Panc1 (cell line): ENCODE results near the gene OTOGL.

ENCODE experiments used
- POLR2AphosphoS5 ChIP-seq: IDR thresholded peaks from 2 replicates; pipeline ENCODE4 v1.6.1; 2012; ENCODE audit warnings: mild to moderate bottlenecking, low read depth, low read length, moderate library complexity
- TCF7L2 ChIP-seq: IDR thresholded peaks from 2 replicates; pipeline ENCODE4 v1.6.1; 2011; ENCODE audit warnings: mild to moderate bottlenecking, low read depth, low read length, inconsistent platforms
- TF ChIP-seq, protein P1 (sequence below): fragments of 450-650 bp; IDR thresholded peaks from 2 replicates; pipeline ENCODE4 v1.5.1; 2017; ENCODE audit warnings: mild to moderate bottlenecking
- TF ChIP-seq, protein P2 (sequence below), 2 experiments: IDR thresholded peaks; 2 replicates each; pipeline ENCODE4 v1.6.1; 2011 to 2012; ENCODE audit warnings: low read depth in 2 of 2, control low read depth in 1 of 2, low read length in 1 of 2, mild to moderate bottlenecking in 1 of 2, moderate library complexity in 1 of 2; ENCODE audit not compliant: insufficient read depth in 1 of 2

DNA sequence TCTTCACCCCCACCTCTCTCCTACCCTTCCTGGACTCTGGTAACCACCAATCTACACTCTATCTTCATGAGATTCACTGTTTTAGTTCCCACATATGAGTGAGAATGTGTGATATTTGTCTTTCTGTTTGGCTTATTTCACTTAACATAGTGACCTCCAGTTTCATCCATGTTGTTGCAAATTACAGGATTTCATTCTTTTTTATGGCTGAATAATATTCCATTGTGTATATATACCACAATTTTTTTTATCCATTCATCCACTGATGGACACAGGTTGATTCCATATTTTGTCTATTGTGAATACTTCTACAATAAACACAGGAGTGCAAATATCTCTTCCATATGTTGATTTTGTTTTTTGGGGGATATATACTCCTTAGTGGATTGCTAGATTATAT lies 140.5 kb downstream of the OTOGL start:
- TF ChIP-seq, protein P1, sequence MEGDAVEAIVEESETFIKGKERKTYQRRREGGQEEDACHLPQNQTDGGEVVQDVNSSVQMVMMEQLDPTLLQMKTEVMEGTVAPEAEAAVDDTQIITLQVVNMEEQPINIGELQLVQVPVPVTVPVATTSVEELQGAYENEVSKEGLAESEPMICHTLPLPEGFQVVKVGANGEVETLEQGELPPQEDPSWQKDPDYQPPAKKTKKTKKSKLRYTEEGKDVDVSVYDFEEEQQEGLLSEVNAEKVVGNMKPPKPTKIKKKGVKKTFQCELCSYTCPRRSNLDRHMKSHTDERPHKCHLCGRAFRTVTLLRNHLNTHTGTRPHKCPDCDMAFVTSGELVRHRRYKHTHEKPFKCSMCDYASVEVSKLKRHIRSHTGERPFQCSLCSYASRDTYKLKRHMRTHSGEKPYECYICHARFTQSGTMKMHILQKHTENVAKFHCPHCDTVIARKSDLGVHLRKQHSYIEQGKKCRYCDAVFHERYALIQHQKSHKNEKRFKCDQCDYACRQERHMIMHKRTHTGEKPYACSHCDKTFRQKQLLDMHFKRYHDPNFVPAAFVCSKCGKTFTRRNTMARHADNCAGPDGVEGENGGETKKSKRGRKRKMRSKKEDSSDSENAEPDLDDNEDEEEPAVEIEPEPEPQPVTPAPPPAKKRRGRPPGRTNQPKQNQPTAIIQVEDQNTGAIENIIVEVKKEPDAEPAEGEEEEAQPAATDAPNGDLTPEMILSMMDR: no peak
- TF ChIP-seq POLR2AphosphoS5 (no peak), TCF7L2 (no peak)
- TF ChIP-seq, protein P2, sequence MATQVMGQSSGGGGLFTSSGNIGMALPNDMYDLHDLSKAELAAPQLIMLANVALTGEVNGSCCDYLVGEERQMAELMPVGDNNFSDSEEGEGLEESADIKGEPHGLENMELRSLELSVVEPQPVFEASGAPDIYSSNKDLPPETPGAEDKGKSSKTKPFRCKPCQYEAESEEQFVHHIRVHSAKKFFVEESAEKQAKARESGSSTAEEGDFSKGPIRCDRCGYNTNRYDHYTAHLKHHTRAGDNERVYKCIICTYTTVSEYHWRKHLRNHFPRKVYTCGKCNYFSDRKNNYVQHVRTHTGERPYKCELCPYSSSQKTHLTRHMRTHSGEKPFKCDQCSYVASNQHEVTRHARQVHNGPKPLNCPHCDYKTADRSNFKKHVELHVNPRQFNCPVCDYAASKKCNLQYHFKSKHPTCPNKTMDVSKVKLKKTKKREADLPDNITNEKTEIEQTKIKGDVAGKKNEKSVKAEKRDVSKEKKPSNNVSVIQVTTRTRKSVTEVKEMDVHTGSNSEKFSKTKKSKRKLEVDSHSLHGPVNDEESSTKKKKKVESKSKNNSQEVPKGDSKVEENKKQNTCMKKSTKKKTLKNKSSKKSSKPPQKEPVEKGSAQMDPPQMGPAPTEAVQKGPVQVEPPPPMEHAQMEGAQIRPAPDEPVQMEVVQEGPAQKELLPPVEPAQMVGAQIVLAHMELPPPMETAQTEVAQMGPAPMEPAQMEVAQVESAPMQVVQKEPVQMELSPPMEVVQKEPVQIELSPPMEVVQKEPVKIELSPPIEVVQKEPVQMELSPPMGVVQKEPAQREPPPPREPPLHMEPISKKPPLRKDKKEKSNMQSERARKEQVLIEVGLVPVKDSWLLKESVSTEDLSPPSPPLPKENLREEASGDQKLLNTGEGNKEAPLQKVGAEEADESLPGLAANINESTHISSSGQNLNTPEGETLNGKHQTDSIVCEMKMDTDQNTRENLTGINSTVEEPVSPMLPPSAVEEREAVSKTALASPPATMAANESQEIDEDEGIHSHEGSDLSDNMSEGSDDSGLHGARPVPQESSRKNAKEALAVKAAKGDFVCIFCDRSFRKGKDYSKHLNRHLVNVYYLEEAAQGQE (IDR thresholded peaks at IDR 0.05; ENCODE audit: insufficient read depth in 1 of 2, low read depth in 2 of 2, low read length in 1 of 2): no peak
